Progenitor cell of endocrine pancreas (in vitro differentiated cells): Measurements from ENCODE around the gene HBEGF. TPM values are rescaled to one million over a fixed set of nuclear protein-coding genes. Genes with fewer than 3 reads are reported as not detected.

Source experiments
- DNase-seq: peaks from one replicate; pipeline ENCODE4 v3.0.0; 2021; ENCODE audit warnings: low spot score; ENCODE audit not compliant: unreplicated experiment
- H3K27ac Mint-ChIP-seq: 2 replicates; pipeline ENCODE4 v1.8.0; 2021; ENCODE audit warnings: mild to moderate bottlenecking, moderate library complexity, mixed read lengths
- H3K27me3 Mint-ChIP-seq: 2 replicates; pipeline ENCODE4 v1.8.0; 2021; ENCODE audit warnings: mixed read lengths
- H3K36me3 Mint-ChIP-seq: 2 replicates; pipeline ENCODE4 v1.8.0; 2022; ENCODE audit warnings: mixed read lengths; ENCODE audit not compliant: insufficient read depth
- H3K4me1 Mint-ChIP-seq: 2 replicates; pipeline ENCODE4 v1.8.0; 2021; ENCODE audit warnings: low read depth, mixed read lengths
- H3K4me3 Mint-ChIP-seq: 2 replicates; pipeline ENCODE4 v1.8.0; 2021; ENCODE audit warnings: low read depth, mild to moderate bottlenecking, moderate library complexity, mixed read lengths
- H3K9me3 Mint-ChIP-seq: 2 replicates; pipeline ENCODE4 v1.8.0; 2021; ENCODE audit warnings: low read depth, mixed read lengths
- CTCF ChIP-seq: fragments of 200-600 bp; sonication (generic); IDR thresholded peaks from one replicate; pipeline ENCODE4 v1.5.0; 2021; ENCODE audit warnings: antibody characterized with exemption, mild to moderate bottlenecking; ENCODE audit not compliant: unreplicated experiment
- total RNA-seq: library from RNA; stranded (reverse); gene quantifications from 2 replicates; pipeline ENCODE4 v1.2.1, GENCODE V29; 2021

Gene HBEGF
- total RNA-seq, 1 donor from 2014 or later = 1.3 TPM

DNA sequence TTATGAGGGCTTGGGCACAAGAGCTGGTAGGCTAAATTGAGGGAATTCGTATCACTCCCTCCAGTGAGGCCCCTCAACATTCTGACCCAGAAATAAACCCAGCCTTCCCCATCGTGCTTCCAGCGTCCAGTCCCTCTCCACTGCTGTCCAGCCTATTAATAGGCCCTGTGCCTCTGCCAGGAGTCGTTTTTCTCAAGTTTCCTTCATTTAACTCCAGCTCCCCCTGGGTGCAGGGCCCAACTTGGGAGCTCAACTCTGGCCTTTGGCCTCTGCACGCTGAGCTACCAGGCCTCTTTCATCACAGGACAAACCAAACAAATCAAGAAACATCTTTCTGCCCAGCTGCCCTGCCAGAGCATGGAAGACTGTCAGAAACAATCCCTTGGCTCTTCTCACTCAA, 10.0 kb downstream of the HBEGF start:
- H3K4me1 Mint-ChIP-seq = no peaks in the 10 kb centered on the region
- H3K27ac Mint-ChIP-seq = no peak overlapping the region
- no peak for DNase-seq
- no peaks in the 10 kb centered on the region for H3K27me3 Mint-ChIP-seq
- H3K36me3 Mint-ChIP-seq = peaks cover 2% of the 10 kb centered on the region
- H3K9me3 Mint-ChIP-seq = no peaks in the 10 kb centered on the region
- no peak for TF ChIP-seq CTCF
- H3K4me3 Mint-ChIP-seq = no peak overlapping the region

- Mint-ChIP-seq H3K4me3 (no peak overlapping the region), H3K27ac (no peak overlapping the region), H3K4me1 (peaks cover 4% of the 10 kb centered on the region), H3K27me3 (no peaks in the 10 kb centered on the region), H3K36me3 (peaks cover 2% of the 10 kb centered on the region), H3K9me3 (no peaks in the 10 kb centered on the region)
- no peak for DNase-seq
- TF ChIP-seq CTCF = no peak
These were observed 14.8 kb downstream of the HBEGF start for GRCh38 chr5:140331638-140332037.

DNA sequence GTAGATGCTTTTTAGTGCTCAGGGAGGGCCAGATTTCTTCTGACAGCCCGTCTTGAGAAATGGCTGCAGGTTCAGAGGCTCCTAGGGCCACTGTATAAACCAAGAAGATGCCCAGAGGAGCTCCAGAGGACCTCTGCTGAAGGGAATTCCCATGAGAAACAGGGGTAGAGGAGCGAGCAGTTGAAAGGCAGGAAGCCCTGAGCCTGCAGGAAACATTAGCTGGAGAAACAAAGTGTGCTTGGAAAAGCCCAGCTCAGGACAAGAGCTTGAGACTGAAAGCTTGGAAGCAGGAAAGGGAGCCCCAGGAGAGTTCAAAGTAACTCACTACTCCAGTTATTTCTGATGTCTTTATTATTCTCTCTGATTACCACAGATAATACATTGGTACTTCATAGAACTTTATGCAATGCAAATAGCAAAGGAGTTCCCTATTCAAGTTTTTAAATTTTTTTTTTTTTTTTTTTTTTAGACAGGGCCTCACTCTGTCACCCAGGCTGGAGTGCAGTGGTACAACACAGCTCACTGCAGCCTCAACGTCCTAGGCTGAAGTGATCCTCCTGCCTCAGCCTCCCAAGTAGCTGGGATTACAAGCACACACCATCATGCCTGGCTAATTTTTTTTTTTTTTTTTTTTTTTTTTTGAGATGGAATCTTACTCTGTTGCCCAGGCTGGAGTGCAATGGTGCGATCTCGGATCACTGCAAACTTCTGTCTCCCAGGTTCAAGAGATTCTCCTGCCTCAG, 16.5 kb downstream of the HBEGF start:
- Mint-ChIP-seq H3K4me3 (no peak overlapping the region), H3K36me3 (peaks cover 2% of the 10 kb centered on the region), H3K4me1 (peaks cover 4% of the 10 kb centered on the region), H3K27me3 (peaks cover 4% of the 10 kb centered on the region), H3K9me3 (no peaks in the 10 kb centered on the region), H3K27ac (no peak overlapping the region)
- TF ChIP-seq CTCF = no peak
- no peak for DNase-seq

DNA sequence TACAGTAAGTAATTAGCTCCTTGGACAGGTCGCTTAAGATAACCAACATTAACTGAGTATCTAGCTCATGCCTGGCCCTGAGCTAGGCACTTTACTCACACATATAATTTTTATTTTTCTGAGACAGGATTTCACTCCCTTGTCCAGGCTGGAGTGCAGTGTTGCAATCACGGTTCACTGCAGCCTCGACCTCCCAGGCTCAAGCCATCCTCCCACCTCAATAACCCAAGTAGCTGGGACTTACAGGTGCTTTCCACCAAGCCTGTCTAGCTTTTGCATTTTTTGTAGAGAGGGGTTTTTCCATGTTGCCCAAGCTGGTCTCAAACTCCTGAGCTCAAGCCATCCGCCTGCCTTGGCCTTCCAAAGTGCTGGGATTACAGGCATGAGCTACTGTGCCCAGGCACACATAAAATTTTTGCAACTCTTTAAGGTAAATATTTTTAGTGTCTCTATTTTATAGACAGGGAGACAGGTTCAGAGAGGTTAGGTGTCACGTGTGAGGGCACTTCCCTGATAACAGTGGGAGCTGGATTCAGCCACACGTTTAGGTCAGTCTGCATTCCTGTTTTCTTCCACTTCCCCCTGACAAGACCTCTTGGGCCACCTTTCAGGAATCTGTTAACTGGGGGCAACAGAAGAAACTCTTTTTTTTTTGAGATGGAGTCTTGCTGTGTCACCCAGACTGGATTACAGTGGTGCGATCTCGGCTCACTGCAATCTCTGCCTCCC, 18.2 kb downstream of the HBEGF start:
- no peak for TF ChIP-seq CTCF
- H3K27ac Mint-ChIP-seq = no peak overlapping the region
- peaks cover 5% of the 10 kb centered on the region for H3K4me1 Mint-ChIP-seq
- no peaks in the 10 kb centered on the region for H3K9me3 Mint-ChIP-seq
- no peak overlapping the region for H3K4me3 Mint-ChIP-seq
- H3K27me3 Mint-ChIP-seq = peaks cover 6% of the 10 kb centered on the region
- no peak for DNase-seq
- no peaks in the 10 kb centered on the region for H3K36me3 Mint-ChIP-seq

- Mint-ChIP-seq H3K27me3 (peaks cover 6% of the 10 kb centered on the region), H3K4me3 (no peak overlapping the region), H3K27ac (no peak overlapping the region), H3K4me1 (peaks cover 5% of the 10 kb centered on the region), H3K36me3 (no peaks in the 10 kb centered on the region), H3K9me3 (no peaks in the 10 kb centered on the region)
- no peak for DNase-seq
- no peak for TF ChIP-seq CTCF
These were observed 18.8 kb downstream of the HBEGF start for GRCh38 chr5:140327589-140327988.
